ENCODE data around the gene MTPN.

DNA sequence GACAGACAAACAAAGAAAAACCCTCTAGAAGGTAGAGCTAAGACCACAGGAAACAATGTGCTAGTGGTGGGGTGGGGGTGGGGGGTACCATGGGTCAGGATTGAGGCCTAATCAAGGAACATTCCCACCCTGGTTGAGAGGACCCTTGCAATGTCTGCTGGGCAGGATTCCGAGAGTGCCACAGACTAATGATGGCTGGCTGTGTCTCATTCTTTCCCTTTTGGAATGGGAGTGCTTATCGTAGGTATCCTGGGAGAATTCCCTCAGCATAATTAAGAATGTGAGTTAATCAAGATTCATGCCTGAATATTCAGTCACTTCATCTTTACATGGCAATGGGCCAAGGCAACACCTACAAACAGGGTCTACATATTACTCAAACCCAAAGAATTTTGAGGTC, 14.7 kb upstream of the MTPN start:
- TF ChIP-seq POLR2A (IDR thresholded peaks at IDR 0.05): no peak
- TF ChIP-seq, protein P1, sequence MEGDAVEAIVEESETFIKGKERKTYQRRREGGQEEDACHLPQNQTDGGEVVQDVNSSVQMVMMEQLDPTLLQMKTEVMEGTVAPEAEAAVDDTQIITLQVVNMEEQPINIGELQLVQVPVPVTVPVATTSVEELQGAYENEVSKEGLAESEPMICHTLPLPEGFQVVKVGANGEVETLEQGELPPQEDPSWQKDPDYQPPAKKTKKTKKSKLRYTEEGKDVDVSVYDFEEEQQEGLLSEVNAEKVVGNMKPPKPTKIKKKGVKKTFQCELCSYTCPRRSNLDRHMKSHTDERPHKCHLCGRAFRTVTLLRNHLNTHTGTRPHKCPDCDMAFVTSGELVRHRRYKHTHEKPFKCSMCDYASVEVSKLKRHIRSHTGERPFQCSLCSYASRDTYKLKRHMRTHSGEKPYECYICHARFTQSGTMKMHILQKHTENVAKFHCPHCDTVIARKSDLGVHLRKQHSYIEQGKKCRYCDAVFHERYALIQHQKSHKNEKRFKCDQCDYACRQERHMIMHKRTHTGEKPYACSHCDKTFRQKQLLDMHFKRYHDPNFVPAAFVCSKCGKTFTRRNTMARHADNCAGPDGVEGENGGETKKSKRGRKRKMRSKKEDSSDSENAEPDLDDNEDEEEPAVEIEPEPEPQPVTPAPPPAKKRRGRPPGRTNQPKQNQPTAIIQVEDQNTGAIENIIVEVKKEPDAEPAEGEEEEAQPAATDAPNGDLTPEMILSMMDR (IDR thresholded peaks at IDR 0.05): no peak
- TF ChIP-seq POLR2AphosphoS5 (IDR thresholded peaks at IDR 0.05): no peak

All from breast epithelium (tissue), 3 donors.